Caki2 (cell line): ENCODE results near the gene TNNI3K. TPM values are rescaled to one million over a fixed set of nuclear protein-coding genes. Genes with fewer than 3 reads are reported as not detected.
"Not testable (repeated sequence)": the region's sequence is repeated elsewhere in the genome, so short reads cannot be mapped to it uniquely, and the experiment has no call there.

Source experiments
- DNase-seq: peaks from one replicate; pipeline ENCODE4 v3.0.0-alpha.2; 2015; ENCODE audit warnings: low read depth
- in situ Hi-C: cut with HindIII; loops from 2 replicates; pipeline ENCODE4 v1.10.0; 2016; ENCODE audit warnings: low sequenced_read_pairs, low pct_unique_long_range_greater_than_20kb, mixed read lengths
- total RNA-seq: library from RNA; depleted of rRNA; stranded (reverse); fragments of >200 nt; shearing (Covaris generic); gene quantifications from 2 replicates; pipeline ENCODE4 v1.2.3, GENCODE V29; 2014; ENCODE audit warnings: low replicate concordance; rRNA removed

The TNNI3K gene, protein sequence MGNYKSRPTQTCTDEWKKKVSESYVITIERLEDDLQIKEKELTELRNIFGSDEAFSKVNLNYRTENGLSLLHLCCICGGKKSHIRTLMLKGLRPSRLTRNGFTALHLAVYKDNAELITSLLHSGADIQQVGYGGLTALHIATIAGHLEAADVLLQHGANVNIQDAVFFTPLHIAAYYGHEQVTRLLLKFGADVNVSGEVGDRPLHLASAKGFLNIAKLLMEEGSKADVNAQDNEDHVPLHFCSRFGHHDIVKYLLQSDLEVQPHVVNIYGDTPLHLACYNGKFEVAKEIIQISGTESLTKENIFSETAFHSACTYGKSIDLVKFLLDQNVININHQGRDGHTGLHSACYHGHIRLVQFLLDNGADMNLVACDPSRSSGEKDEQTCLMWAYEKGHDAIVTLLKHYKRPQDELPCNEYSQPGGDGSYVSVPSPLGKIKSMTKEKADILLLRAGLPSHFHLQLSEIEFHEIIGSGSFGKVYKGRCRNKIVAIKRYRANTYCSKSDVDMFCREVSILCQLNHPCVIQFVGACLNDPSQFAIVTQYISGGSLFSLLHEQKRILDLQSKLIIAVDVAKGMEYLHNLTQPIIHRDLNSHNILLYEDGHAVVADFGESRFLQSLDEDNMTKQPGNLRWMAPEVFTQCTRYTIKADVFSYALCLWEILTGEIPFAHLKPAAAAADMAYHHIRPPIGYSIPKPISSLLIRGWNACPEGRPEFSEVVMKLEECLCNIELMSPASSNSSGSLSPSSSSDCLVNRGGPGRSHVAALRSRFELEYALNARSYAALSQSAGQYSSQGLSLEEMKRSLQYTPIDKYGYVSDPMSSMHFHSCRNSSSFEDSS
- total RNA-seq: not detected in 2 replicates

DNA sequence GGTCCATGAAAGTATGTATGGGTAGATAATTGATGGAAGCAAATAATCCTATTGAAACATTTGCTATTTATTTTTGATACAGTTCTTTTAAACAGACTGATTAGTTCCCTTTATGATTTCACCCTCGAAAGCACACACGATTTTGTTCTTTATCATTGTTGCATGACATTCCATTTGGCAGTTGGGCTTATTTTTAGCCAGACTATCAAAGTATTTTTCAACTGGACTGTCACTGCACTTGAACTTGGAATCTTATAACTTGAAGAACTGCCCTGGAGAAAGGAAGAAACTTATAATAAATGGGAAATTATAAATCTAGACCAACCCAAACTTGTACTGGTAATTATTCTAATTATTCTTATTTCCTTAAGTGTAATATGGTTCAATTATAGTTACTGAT lies at the start of gene TNNI3K:
TSS of gene TNNI3K (plus strand) at position 235 of the 400 bp plus-strand sequence. CDS start at position 300, 65 bp downstream.
- DNase-seq: no peak
- in situ Hi-C loops: no loop called here

DNA sequence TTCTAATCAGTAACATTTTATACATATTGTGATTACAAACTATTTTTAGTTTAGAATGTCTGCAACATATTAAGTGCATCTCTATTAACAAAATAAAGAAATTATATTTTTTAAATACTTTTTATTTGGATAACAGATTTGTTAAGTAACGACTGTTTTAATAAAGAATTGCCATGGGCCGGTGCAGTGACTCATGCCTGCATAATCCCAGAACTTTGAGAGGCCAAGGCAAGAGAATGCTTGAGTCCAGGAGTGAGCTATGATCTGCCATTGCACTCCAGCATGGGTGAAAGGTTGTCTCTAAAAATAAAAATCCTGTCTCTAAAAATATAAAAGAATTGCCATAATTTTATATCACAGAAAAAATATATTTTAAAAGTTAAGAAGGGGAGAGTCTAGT lies 41.3 kb upstream of the TNNI3K start:
- in situ Hi-C loops: no loop called here
- DNase-seq: no peak

DNA sequence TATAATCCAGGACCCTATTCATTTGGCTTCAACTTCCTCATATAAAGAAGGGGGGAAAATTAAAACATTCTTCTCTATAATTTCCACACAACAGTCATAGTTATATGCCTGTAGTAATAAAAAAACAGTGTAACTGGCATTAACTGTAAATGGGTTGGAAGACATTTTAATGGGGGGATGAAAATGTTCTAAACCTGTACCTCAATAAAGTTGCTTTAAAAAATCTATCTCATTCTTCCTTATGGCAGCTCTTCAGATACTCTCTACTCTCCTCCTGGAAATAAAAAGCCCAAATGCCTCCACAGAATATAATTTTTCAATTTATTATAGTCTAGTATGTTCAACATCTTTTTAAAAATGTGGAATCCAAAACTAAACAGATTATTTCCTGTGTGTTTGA lies 39.8 kb upstream of the TNNI3K start:
- DNase-seq: no peak
- in situ Hi-C loops: no loop called here

DNA sequence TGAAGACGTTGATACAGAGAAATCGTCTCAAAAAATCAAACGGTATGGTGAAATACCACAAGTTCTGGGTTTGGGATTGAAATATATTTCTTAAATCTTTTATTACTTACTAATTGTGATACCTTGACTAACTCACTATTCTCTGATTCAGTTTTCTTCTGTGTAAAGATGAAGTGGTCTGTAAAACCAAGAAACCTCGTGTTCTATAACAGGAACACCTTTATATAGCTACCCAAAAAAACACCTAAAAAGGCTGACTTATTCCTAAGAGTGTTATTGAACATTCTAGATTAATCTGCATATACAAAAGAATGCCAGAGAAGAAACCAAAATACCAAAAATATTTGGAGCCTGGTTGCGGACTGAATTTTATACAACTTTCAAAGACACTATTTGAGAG lies 37.9 kb upstream of the TNNI3K start:
- in situ Hi-C loops: no loop called here
- DNase-seq: no peak

DNA sequence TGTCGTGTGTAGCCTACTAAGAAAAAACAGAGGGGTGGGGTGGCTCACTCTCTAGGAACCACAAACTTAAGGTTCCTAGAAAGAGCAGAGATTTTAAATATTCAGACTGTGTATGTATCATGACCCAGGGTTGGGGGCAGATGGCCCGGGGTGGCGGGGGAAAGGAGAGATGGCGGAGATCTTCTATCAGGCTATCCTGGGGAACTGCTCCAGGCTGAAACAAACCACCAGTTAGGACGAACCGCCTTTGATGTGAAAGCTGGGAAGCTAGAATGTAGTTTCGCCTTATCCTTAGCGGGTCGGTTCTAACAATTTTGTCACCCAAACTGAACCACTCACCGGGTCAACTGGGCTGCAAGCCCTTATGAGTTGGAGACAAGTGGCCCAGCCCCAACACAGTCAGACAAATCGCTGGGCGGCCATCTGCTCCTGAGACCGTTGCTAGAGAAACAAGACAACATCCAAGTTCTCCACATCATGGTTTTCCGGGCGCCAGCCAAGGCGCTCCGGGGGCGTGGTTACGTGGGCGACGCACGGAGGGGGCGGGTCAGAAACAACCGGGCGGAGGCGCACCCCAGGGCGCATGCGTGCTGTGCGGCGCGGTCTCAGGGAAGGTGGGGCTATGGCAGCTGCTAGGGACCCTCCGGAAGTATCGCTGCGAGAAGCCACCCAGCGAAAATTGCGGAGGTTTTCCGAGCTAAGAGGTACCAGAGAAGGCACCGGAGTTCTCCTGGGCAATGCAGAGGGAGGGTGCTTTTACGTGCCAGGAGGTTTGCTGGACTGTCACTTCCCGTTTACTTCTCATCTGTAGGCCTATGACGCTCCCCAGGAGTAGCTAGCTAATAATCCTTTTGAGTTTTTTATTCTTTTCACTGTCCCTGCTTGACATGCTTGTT lies 37.3 kb upstream of the TNNI3K start, which contains the start of the genes FPGT and LRRIQ3:
TSS of gene FPGT (plus strand) at position 586 of the 896 bp plus-strand sequence. CDS start at position 623, 37 bp downstream.
TSS of gene LRRIQ3 (minus strand) at position 520 of the 896 bp plus-strand sequence. CDS start 14,492 bp downstream, outside the sequence.
- in situ Hi-C loops: no loop called here
- DNase-seq: peak; percentile 89

DNA sequence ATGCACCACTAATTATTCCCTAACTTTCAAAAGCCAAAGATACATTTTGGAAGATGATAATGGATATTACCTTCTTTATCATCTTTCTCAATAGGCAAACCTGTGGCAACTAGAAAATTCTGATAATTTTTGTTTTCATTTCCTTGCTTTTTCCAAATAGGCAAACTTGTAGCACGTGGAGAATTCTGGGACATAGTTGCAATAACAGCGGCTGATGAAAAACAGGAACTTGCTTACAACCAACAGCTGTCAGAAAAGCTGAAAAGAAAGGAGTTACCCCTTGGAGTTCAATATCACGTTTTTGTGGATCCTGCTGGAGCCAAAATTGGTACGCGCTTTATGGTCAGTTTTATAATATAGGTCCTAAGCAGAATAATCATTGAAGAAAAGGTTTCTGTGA lies 35.7 kb upstream of the TNNI3K start:
- in situ Hi-C loops: no loop called here
- DNase-seq: no peak

DNA sequence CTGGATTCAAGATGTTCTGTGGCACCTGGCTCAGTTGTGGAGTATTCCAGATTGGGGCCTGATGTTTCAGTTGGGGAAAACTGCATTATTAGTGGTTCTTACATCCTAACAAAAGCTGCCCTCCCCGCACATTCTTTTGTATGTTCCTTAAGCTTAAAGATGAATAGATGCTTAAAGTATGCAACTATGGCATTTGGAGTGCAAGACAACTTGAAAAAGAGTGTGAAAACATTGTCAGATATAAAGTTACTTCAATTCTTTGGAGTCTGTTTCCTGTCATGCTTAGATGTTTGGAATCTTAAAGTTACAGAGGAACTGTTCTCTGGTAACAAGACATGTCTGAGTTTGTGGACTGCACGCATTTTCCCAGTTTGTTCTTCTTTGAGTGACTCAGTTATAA lies 29.9 kb upstream of the TNNI3K start:
- in situ Hi-C loops: no loop called here
- DNase-seq: no peak

DNA sequence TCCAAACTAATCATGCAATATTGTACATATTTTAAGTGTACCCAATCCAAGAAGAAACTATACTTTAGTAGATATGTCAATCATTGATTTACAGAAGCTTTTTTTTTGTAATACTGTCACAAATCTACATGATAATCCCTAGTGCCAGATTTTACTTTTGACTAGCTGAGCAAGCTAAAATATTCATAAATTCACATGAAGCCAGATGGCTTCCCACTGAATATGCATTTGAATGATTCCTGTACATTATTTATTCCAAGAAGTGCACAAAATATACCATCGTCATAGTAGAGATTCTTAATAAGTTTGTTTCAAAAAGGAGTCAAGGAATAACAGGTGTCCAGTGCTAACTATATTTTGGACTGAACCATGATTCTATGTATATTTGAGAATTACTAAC lies 20.0 kb upstream of the TNNI3K start:
- no peak for DNase-seq
- in situ Hi-C loops: no loop called here

DNA sequence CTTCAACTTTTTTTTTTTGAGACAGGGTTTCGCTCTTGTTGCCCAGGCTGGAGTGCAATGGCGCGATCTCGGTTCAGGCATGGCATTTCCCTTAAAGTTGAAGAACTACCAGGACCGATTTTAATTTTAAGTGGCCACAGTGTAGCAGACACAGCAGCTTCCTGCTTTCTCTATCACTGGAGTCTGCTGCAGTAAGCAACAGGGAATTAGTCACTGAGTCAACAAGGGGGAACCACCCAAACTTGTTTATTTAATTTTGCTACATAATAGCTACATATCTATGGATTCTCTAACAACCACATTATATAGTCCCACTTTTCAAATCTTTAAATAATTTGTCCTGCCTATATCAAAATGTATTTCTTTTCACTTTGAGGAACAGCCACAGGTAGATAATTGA lies 12.5 kb upstream of the TNNI3K start:
- no peak for DNase-seq

DNA sequence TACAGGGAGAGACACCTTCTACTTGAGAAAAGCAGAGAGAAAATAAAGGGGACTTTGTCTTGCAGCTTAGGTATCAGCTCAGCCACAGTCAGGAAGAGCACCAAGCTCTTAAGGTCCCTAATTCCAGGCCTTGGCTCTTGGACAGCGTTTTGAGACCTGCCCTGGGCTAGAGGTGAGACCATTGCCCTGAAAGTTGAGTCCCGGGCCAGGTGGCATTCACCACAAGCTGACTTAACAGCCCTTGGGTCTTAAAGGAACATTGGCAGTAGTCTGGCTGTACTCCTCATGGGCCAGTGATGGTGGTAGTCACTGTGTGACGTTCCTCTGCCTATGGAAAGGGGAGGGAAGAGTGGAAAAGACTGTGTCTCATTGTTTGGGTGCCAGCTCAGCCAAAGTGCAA lies 11.7 kb upstream of the TNNI3K start:
- no peak for DNase-seq
- in situ Hi-C loops: no loop called here

More for the DNA sequence above, 12.5 kb upstream of the TNNI3K start:
- in situ Hi-C loops: no loop called here

DNA sequence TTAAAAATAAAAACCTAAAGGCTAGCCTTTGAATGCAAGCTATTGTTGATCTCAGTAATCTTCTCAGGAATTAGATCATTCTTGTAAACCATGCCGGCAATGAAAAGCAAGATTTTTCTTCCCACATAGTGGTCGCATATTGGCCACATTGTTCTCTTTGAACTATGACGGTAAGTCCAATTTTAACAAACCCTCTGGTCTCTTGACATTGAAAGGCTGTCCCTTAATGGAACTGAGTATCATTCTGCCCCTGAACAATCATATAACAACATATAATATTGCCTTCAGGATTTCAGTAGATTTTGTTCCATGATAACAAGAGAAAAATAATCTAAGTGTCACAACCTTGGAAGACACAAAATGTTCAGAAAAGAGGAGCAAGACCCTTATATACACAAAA lies 1.3 kb downstream of the TNNI3K start:
- no peak for DNase-seq
- in situ Hi-C loops: no loop called here

DNA sequence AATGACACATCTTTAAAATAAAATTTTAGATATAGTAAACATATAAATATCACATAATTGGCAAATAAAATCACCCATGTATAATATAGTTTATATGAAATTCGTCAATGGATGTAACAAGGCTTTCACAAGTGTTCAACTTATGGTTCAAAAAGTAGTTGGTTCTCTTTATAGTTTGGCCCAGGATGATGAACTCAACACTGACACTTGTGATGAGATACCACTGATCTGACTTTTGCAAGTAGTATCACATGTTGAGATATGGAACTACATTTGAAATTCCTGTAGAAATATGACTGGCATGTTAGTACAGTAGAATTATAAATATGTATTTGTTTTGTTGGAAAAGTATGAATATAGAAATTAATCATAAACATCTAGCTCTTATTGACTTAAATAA lies 1.8 kb downstream of the TNNI3K start:
- DNase-seq: no peak
- in situ Hi-C loops: no loop called here

DNA sequence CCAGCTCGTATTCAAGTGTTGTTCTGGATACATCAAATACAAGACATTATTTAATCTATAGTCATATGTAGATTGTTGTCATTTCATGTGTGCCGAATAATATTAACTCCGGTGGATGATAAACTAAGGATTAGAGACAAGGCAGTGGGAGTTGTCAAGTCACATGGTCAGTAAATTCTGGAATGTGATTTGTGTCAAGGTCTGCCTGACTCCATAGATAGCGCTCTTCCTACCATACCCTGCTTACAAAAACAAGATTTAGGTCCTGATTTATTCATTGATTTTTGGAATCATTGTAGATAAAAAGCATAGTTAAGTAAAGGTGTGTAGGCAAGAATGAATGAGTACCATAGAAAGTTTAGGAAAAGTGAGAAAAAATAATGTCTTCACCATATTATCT lies 2.6 kb downstream of the TNNI3K start:
- in situ Hi-C loops: no loop called here
- no peak for DNase-seq

DNA sequence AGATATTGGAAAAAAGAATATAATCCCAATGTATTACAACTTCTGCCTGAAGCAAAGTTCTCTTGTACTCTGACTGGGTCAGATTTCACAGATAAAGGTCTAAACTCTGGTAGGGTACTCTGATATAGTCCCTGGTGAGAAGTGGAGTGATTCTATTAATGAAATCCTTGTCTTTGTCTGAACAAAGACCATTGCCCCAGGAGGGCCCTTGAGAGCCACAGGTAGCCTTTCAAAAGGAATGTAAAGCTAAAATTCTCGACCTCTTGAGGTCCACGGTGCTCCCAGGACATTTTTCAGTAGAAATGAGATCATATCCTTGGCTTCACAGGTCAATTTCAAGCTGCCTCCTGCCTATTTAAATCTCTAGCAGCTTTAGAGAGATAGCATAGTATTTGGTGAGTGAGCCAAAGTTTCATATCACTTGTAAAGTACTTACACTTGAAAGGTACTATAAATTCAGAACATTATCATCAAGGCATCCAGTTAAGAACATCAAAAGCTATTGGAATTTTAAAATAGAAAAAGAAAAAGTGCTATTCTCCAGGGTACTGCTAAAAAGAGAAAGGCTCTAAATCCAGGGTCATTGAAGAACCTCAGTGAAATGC lies 10.1 kb downstream of the TNNI3K start:
- no peak for DNase-seq
- in situ Hi-C loops: no loop called here

DNA sequence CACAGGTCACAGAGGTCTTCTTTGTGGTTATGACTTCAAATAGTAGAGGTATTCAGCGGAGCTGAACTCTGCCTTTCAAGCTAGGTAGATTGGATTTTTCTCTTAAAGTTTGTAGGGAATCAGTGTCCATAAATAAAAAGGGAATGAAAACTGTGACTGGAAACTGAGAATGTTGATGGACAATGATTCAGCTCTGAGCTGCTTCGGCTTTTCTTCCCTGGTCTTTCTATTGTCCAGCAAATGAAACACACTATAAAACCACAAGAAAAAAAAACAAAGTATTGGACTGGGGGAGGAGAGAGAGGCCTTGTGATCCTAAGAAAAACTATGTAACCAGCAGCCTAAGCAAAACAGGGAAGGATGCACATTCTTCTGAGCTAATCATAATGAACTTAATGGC lies 11.1 kb downstream of the TNNI3K start:
- DNase-seq: peak; percentile 51
- in situ Hi-C loops: no loop called here

DNA sequence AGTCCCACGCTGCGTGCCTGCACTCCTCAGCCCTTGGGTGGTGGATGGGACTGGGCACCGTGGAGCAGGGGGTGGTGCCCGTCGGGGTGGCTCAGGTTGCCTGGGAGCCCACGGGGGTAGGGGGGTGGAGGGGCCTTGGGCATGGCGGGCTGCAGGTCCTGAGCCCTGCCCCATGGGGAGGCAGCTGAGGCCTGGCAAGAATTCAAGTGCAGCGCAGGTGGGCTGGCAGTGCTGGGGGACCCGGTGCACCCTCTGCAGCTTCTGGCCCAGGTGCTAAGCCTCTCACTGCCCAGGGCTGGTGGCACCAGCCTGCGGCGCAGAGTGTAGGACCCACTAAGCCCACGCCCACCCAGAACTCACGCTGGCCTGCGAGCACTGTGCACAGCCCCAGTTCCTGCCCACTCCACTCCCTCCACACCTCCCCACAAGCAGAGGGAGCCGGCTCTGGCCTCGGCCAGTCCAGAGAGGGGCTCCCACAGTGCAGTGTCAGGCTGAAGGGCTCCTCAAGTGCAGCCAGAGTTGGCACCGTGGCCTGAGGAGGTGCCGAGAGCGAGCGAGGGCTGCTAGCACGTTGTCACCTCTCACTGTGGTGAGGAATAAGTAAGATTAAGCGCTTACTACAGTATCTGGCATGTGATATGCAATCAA lies 12.8 kb downstream of the TNNI3K start:
- no peak for DNase-seq
- in situ Hi-C loops: no loop called here

DNA sequence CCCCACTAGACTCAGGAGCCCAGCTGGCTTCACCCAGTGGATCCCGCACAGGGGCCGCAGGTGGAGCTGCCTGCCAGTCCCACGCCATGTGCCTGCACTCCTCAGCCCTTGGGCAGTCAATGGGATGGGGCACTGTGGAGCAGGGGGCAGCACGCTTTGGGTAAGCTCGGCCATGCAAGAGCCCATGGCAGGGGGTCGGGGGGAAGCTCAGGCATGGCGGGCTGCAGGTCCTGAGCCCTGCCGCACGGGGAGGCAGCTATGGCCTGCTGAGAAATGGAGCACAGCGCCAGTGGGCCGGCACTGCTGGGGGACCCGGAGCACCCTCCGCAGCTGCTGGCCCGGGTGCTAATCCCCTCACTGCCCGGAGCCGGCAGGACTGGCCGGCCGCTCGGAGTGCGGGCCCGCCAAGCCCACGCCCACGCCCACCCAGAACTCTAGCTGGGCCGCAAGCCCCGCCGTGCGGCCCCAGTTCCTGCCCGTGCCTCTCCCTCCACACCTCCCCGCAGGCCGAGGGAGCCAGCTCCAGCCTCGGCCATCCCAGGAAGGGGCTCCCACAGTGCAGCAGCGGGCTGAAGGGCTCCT lies 18.1 kb downstream of the TNNI3K start:
- in situ Hi-C loops: not testable (repeated sequence)

More for the DNA sequence above, 18.1 kb downstream of the TNNI3K start:
- DNase-seq: not testable (repeated sequence)
